HepG2 (cell line): Measurements from ENCODE around the gene CNTROB. TPM values are rescaled to one million over a fixed set of nuclear protein-coding genes. Genes with fewer than 3 reads are reported as not detected.

Source experiments
- ARHGAP35 ChIP-seq: sonication (generic); formaldehyde crosslinking; IDR thresholded peaks from 2 replicates; pipeline ENCODE4 v1.9.0; 2022; ENCODE audit warnings: mild to moderate bottlenecking, inconsistent platforms, moderate library complexity, missing genetic modification reagents, borderline replicate concordance
- BORCS8-MEF2B ChIP-seq: sonication (generic); formaldehyde crosslinking; IDR thresholded peaks from 2 replicates; pipeline ENCODE4 v1.8.0; 2022; ENCODE audit warnings: mild to moderate bottlenecking, missing genetic modification reagents
- CAMTA2 ChIP-seq: sonication (generic); formaldehyde crosslinking; IDR thresholded peaks from 2 replicates; pipeline ENCODE4 v1.4.0; 2020; ENCODE audit warnings: mild to moderate bottlenecking, missing genetic modification reagents, borderline replicate concordance
- CEBPB ChIP-seq: IDR thresholded peaks from 2 replicates; pipeline ENCODE4 v1.6.1; 2011; ENCODE audit warnings: low read depth, low read length, improper control_type of control experiment, borderline replicate concordance
- CENPX ChIP-seq: sonication (generic); formaldehyde crosslinking; IDR thresholded peaks from 2 replicates; pipeline ENCODE4 v1.9.0; 2021; ENCODE audit warnings: mild to moderate bottlenecking, missing genetic modification reagents, moderate library complexity
- NFIC ChIP-seq: IDR thresholded peaks from 2 replicates; pipeline ENCODE4 v1.6.1; 2012; ENCODE audit warnings: mild to moderate bottlenecking, low read length, inconsistent platforms
- NR2F2 ChIP-seq: IDR thresholded peaks from 2 replicates; pipeline ENCODE4 v1.6.1; 2012; ENCODE audit warnings: low read depth, inconsistent platforms, borderline replicate concordance
- PAF1 ChIP-seq: IDR thresholded peaks from 2 replicates; pipeline ENCODE4 v1.6.1; 2016; ENCODE audit warnings: missing genetic modification reagents, missing compliant biosample characterization
- PCBP2 ChIP-seq: fragments of 200-400 bp; formaldehyde crosslinking; optimal IDR thresholded peaks from 2 replicates; pipeline ENCODE3; 2018; ENCODE audit warnings: low read length, low read depth; ENCODE audit not compliant: poor library complexity, severe bottlenecking
- ZFP41 ChIP-seq: sonication (generic); formaldehyde crosslinking; IDR thresholded peaks from 2 replicates; pipeline ENCODE4 v1.4.0; 2020; ENCODE audit warnings: mild to moderate bottlenecking, missing genetic modification reagents, borderline replicate concordance
- ZNF224 ChIP-seq: sonication (generic); formaldehyde crosslinking; IDR thresholded peaks from 2 replicates; pipeline ENCODE4 v1.5.0; 2020; ENCODE audit warnings: mild to moderate bottlenecking, missing genetic modification reagents
- ZNF24 ChIP-seq: fragments of 450-650 bp; IDR thresholded peaks from 2 replicates; pipeline ENCODE4 v1.6.1; 2017; ENCODE audit warnings: antibody characterized with exemption, mild to moderate bottlenecking
- ZNF264 ChIP-seq: sonication (generic); formaldehyde crosslinking; IDR thresholded peaks from 2 replicates; pipeline ENCODE4 v1.4.0; 2020; ENCODE audit warnings: missing genetic modification reagents
- ZNF432 ChIP-seq: sonication (generic); formaldehyde crosslinking; IDR thresholded peaks from 2 replicates; pipeline ENCODE4 v1.5.0; 2020; ENCODE audit warnings: missing genetic modification reagents, mild to moderate bottlenecking, borderline replicate concordance
- ZNF552 ChIP-seq: sonication (generic); formaldehyde crosslinking; IDR thresholded peaks from 2 replicates; pipeline ENCODE4 v1.9.0; 2022; ENCODE audit warnings: missing genetic modification reagents, mild to moderate bottlenecking, borderline replicate concordance
- ZNF672 ChIP-seq: sonication (generic); formaldehyde crosslinking; IDR thresholded peaks from 2 replicates; pipeline ENCODE4 v1.8.1; 2022; ENCODE audit warnings: missing genetic modification reagents
- ZNF720 ChIP-seq: sonication (generic); formaldehyde crosslinking; IDR thresholded peaks from 2 replicates; pipeline ENCODE4 v1.4.0; 2020; ENCODE audit warnings: missing genetic modification reagents
- ZNF766 ChIP-seq: sonication (generic); formaldehyde crosslinking; IDR thresholded peaks from 2 replicates; pipeline ENCODE4 v1.5.0; 2020; ENCODE audit warnings: missing genetic modification reagents, borderline replicate concordance
- ZNF879 ChIP-seq: sonication (generic); formaldehyde crosslinking; IDR thresholded peaks from 2 replicates; pipeline ENCODE4 v1.8.1; 2023; ENCODE audit warnings: missing genetic modification reagents
- polyA plus RNA-seq, 8 experiments: library from polyadenylated mRNA; depleted of rRNA in 3 of 8; stranded (reverse) in 7 of 8; unstranded in 1 of 8; fragments of >200 nt; fragmentation: Illumina TruSeq in 4 of 8; extraction: Trizol in 4 of 8; gene quantifications; 2 replicates each; pipeline versions ENCODE4 v1.2.1 to v1.2.3, GENCODE V29; 2011 to 2016; ENCODE audit warnings: low read depth in 4 of 8, missing spikeins in 1 of 8, mixed read lengths in 1 of 8; ENCODE audit not compliant: insufficient read depth in 1 of 8
- total RNA-seq, 5 experiments: library from RNA; depleted of rRNA; stranded (reverse); fragments of >200 nt; fragmentation: Illumina TruSeq; extraction: Trizol; gene quantifications; 2 replicates each; pipeline ENCODE4 v1.2.3, GENCODE V29; 2016; ENCODE audit warnings: low read depth in 1 of 5
- TF ChIP-seq, protein P1 (sequence below): sonication (generic); formaldehyde crosslinking; IDR thresholded peaks from 2 replicates; pipeline ENCODE4 v1.4.0; 2020; ENCODE audit warnings: missing genetic modification reagents
- TF ChIP-seq, protein P2 (sequence below): sonication (generic); formaldehyde crosslinking; IDR thresholded peaks from 2 replicates; pipeline ENCODE4 v1.5.1; 2020; ENCODE audit warnings: mild to moderate bottlenecking, moderate library complexity, missing genetic modification reagents
- TF ChIP-seq, protein P3 (sequence below): sonication (generic); formaldehyde crosslinking; IDR thresholded peaks from 2 replicates; pipeline ENCODE4 v1.4.0; 2020; ENCODE audit warnings: missing genetic modification reagents
- TF ChIP-seq, protein P4 (sequence below): IDR thresholded peaks from 2 replicates; pipeline ENCODE4 v1.6.1; 2016; ENCODE audit warnings: mild to moderate bottlenecking, missing biosample characterization, missing genetic modification reagents

The CNTROB gene
- total and polyA plus RNA-seq, 2 of the 13 experiments (the other 11 are each of a cell fraction or from before 2014, with no cell fraction given), result 21.2 to 24.1 TPM

DNA sequence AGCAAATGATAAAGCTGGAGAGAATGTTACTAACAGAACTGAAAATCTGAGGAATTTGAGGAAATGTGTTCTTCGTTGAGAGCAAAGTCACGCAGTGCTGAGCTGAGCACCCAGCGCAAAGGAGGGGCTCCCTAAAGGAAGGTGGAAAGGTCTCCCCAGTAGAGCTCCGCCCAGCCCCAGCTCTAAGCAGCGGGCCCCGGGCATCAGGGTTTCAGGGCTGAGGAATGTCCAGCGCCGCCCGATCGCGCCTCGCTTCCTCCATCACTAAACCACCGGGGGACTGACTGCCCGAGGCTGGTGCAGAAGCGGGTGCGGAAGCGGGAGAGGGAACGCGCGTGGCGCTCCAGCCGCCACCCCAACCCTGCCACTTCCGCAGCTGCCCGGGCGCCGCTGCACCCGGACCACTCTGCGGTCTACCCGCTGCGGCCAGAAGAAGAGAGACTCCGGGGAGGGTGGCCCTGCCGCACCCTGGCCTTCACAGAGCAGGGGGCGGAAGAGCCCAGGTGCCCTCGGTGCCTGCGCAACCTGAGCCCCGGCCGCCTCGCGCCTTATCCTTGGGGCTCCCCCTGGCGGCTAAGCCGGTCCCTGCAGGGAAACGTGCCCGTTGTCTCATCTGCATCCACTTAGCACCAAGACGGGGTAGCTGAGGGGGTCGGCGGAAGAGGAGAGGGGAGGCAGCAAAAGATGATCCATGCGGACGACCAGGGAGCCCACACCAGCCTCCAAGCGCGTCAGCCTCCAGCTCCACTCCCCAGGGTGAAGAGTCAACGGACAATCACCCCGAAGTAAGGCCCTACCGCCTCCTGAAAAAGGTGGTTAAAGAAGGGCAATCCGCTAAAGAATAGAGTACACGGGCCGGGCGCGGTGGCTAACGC lies 58.0 kb downstream of the CNTROB start (continued):
- TF ChIP-seq, protein P1, sequence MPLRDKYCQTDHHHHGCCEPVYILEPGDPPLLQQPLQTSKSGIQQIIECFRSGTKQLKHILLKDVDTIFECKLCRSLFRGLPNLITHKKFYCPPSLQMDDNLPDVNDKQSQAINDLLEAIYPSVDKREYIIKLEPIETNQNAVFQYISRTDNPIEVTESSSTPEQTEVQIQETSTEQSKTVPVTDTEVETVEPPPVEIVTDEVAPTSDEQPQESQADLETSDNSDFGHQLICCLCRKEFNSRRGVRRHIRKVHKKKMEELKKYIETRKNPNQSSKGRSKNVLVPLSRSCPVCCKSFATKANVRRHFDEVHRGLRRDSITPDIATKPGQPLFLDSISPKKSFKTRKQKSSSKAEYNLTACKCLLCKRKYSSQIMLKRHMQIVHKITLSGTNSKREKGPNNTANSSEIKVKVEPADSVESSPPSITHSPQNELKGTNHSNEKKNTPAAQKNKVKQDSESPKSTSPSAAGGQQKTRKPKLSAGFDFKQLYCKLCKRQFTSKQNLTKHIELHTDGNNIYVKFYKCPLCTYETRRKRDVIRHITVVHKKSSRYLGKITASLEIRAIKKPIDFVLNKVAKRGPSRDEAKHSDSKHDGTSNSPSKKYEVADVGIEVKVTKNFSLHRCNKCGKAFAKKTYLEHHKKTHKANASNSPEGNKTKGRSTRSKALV (CRISPR knock-in tag), result peak; percentile 53; the same call in 1 of the 2 replicates
- 0 out of 2 replicates have a peak, but pooled peaks have one; percentile 34 for TF ChIP-seq ZNF224 (CRISPR knock-in tag)
- TF ChIP-seq, protein P2, sequence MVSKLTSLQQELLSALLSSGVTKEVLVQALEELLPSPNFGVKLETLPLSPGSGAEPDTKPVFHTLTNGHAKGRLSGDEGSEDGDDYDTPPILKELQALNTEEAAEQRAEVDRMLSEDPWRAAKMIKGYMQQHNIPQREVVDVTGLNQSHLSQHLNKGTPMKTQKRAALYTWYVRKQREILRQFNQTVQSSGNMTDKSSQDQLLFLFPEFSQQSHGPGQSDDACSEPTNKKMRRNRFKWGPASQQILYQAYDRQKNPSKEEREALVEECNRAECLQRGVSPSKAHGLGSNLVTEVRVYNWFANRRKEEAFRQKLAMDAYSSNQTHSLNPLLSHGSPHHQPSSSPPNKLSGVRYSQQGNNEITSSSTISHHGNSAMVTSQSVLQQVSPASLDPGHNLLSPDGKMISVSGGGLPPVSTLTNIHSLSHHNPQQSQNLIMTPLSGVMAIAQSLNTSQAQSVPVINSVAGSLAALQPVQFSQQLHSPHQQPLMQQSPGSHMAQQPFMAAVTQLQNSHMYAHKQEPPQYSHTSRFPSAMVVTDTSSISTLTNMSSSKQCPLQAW, result peak; percentile 78
- no peak for TF ChIP-seq ZNF432 (CRISPR knock-in tag)
- TF ChIP-seq NFIC, result no peak
- TF ChIP-seq, protein P3, sequence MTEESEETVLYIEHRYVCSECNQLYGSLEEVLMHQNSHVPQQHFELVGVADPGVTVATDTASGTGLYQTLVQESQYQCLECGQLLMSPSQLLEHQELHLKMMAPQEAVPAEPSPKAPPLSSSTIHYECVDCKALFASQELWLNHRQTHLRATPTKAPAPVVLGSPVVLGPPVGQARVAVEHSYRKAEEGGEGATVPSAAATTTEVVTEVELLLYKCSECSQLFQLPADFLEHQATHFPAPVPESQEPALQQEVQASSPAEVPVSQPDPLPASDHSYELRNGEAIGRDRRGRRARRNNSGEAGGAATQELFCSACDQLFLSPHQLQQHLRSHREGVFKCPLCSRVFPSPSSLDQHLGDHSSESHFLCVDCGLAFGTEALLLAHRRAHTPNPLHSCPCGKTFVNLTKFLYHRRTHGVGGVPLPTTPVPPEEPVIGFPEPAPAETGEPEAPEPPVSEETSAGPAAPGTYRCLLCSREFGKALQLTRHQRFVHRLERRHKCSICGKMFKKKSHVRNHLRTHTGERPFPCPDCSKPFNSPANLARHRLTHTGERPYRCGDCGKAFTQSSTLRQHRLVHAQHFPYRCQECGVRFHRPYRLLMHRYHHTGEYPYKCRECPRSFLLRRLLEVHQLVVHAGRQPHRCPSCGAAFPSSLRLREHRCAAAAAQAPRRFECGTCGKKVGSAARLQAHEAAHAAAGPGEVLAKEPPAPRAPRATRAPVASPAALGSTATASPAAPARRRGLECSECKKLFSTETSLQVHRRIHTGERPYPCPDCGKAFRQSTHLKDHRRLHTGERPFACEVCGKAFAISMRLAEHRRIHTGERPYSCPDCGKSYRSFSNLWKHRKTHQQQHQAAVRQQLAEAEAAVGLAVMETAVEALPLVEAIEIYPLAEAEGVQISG, result peak; percentile 44; the same call in 1 of the 2 replicates
- no peak for TF ChIP-seq PCBP2
- no peak for TF ChIP-seq ZNF720 (CRISPR knock-in tag)
- no peak for TF ChIP-seq ZFP41 (CRISPR knock-in tag)
- no peak for TF ChIP-seq BORCS8-MEF2B
- TF ChIP-seq ZNF552 (CRISPR knock-in tag), result no peak
- TF ChIP-seq, protein P4, sequence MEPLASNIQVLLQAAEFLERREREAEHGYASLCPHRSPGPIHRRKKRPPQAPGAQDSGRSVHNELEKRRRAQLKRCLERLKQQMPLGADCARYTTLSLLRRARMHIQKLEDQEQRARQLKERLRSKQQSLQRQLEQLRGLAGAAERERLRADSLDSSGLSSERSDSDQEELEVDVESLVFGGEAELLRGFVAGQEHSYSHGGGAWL (CRISPR knock-in tag), result peak; percentile 44; the same call in 1 of the 2 replicates
- TF ChIP-seq ZNF879 (CRISPR knock-in tag), result no peak
- no peak for TF ChIP-seq ARHGAP35
- no peak for TF ChIP-seq NR2F2
- TF ChIP-seq ZNF24, result no peak
- TF ChIP-seq ZNF766, result no peak
- peak; percentile 7; the same call in 1 of the 2 replicates for TF ChIP-seq CEBPB
- no peak for TF ChIP-seq CENPX (CRISPR knock-in tag)
- TF ChIP-seq ZNF672, result no peak
- no peak for TF ChIP-seq PAF1 (CRISPR knock-in tag)
- TF ChIP-seq ZNF264 (CRISPR knock-in tag), result 0 out of 2 replicates have a peak, but pooled peaks have one; percentile 22
- TF ChIP-seq CAMTA2 (CRISPR knock-in tag), result no peak
